ENCODE results near the gene RPP40. TPM values are rescaled to one million over a fixed set of nuclear protein-coding genes. Genes with fewer than 3 reads are reported as not detected.

Gene RPP40
- polyA plus RNA-seq, 3 donors: 1.7 to 11.1 (median 7.4) TPM

DNA sequence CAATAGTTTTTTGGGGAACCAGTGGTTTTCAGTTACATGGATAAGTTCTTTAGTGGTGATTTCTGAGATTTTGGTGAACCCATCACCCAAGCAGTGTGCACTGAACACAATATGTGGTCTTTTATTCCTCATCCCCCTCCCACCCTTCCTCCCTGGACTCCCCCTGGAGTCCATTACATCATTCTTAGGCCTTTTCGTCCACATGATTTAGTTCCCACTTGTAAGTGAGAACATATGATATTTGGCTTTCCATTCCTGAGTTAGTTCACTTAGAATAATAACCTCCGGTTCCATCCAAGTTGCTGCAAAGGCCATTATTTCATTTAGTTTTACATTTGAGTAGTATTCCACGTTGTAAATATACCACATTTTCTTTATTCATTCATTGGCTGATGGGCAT is 28.3 kb downstream of the RPP40 start:
- Mint-ChIP-seq H3K27ac (no peak overlapping the region), H3K36me3 (peaks cover 0 to 3% of the 10 kb centered on the region in 2 donors), H3K27me3 (ENCODE audit: low read depth in 3 of 3) (peaks cover 2 to 5% (median 5%) of the 10 kb centered on the region in 3 donors), H3K9me3 (peaks cover 18 to 34% (median 25%) of the 10 kb centered on the region in 7 donors), H3K4me1 (no peaks in the 10 kb centered on the region), H3K4me3 (no peak overlapping the region)
- TF ChIP-seq CTCF (IDR thresholded peaks at IDR 0.05): no peak
- no peak for DNase-seq
- Histone ChIP-seq H3K27ac (ENCODE audit: low read depth in 1 of 2, low read length in 2 of 2) (no peak overlapping the region), H3K4me2 (replicated peaks; ENCODE audit: extremely low read depth, low read length, poor library complexity, severe bottlenecking) (no peak overlapping the region), H2AFZ (ENCODE audit: insufficient read depth, low read depth, low read length, poor library complexity, severe bottlenecking) (no peak overlapping the region), H3K4me3 (replicated peaks in 1 of 3; ENCODE audit: low read depth in 2 of 3, low read length in 3 of 3) (no peak overlapping the region), H3K27me3 (ENCODE audit: control insufficient read depth in 2 of 2, insufficient read depth in 2 of 2, low read length in 2 of 2) (no peaks in the 10 kb centered on the region), H3K36me3 (replicated peaks in 1 of 2; ENCODE audit: control insufficient read depth in 1 of 2, insufficient read depth in 2 of 2, low read length in 2 of 2) (no peaks in the 10 kb centered on the region), H4K20me1 (ENCODE audit: insufficient read depth, low read length) (no peaks in the 10 kb centered on the region), H3K9me3 (replicated peaks in 1 of 2; ENCODE audit: control insufficient read depth in 1 of 2, insufficient read depth in 1 of 2, low read length in 2 of 2) (peaks cover 12 to 15% of the 10 kb centered on the region in 2 donors), H3K4me1 (ENCODE audit: control insufficient read depth in 1 of 2, insufficient read depth in 2 of 2, low read length in 2 of 2) (no peaks in the 10 kb centered on the region), H3K79me2 (ENCODE audit: insufficient read depth, low read length) (no peaks in the 10 kb centered on the region), H3K9ac (ENCODE audit: insufficient read depth, low read length, poor library complexity, severe bottlenecking) (no peak overlapping the region)
- intact Hi-C loops (cut with micrococcal nuclease): no loop called here
- WGBS (ENCODE audit: insufficient coverage): no CpG with 5 or more reads among the region's 3 CpGs

DNA sequence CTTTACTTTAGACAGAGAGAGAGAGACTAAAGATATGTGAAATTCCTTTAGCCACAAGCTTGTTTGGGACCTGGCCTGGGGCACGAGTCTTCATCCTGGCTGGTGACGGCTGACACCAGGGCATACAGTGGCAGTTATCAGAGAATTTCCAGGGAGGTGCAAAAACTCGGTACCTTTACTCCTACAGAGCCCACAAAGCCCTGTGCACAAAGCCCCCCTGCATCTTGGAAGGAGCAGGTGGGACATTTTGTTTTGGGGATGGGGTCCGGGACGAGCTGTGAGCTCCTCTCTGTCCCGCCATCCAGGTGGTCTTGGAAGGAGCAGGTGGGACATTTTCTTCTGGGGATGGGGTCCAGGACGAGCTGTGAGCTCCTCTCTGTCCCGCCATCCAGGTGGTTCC is 28.9 kb downstream of the RPP40 start:
- no peaks in the 10 kb centered on the region for H3K27me3 ChIP-seq (ENCODE audit: control insufficient read depth in 2 of 2, insufficient read depth in 2 of 2, low read length in 2 of 2)
- no peak overlapping the region for H3K27ac ChIP-seq (ENCODE audit: low read depth in 1 of 2, low read length in 2 of 2)
- Mint-ChIP-seq H3K27me3 (ENCODE audit: low read depth in 3 of 3) (peaks cover 2 to 5% (median 5%) of the 10 kb centered on the region in 3 donors), H3K36me3 (peaks cover 0 to under 1% of the 10 kb centered on the region in 2 donors), H3K27ac (no peak overlapping the region), H3K4me3 (no peak overlapping the region), H3K4me1 (no peaks in the 10 kb centered on the region), H3K9me3 (peaks cover 15 to 31% (median 19%) of the 10 kb centered on the region in 7 donors)
- peaks cover 6 to 11% of the 10 kb centered on the region in 2 donors for H3K9me3 ChIP-seq (replicated peaks in 1 of 2; ENCODE audit: control insufficient read depth in 1 of 2, insufficient read depth in 1 of 2, low read length in 2 of 2)
- no peak overlapping the region for H2AFZ ChIP-seq (ENCODE audit: insufficient read depth, low read depth, low read length, poor library complexity, severe bottlenecking)
- no peak overlapping the region for H3K4me2 ChIP-seq (replicated peaks; ENCODE audit: extremely low read depth, low read length, poor library complexity, severe bottlenecking)
- no peaks in the 10 kb centered on the region for H3K79me2 ChIP-seq (ENCODE audit: insufficient read depth, low read length)
- WGBS (ENCODE audit: insufficient coverage): 82% methylated on average over 4 of the region's 8 CpGs
- H3K4me3 ChIP-seq (replicated peaks in 1 of 3; ENCODE audit: low read depth in 2 of 3, low read length in 3 of 3): no peak overlapping the region
- H3K9ac ChIP-seq (ENCODE audit: insufficient read depth, low read length, poor library complexity, severe bottlenecking): no peak overlapping the region
- no peaks in the 10 kb centered on the region for H4K20me1 ChIP-seq (ENCODE audit: insufficient read depth, low read length)
- H3K4me1 ChIP-seq (ENCODE audit: control insufficient read depth in 1 of 2, insufficient read depth in 2 of 2, low read length in 2 of 2): no peaks in the 10 kb centered on the region
- intact Hi-C loops (cut with micrococcal nuclease): no loop called here
- no peak for TF ChIP-seq CTCF (IDR thresholded peaks at IDR 0.05)
- no peak for DNase-seq
- H3K36me3 ChIP-seq (replicated peaks in 1 of 2; ENCODE audit: control insufficient read depth in 1 of 2, insufficient read depth in 2 of 2, low read length in 2 of 2): no peaks in the 10 kb centered on the region
